ENCODE data around the gene NRAP. TPM values are rescaled to one million over a fixed set of nuclear protein-coding genes. Genes with fewer than 3 reads are reported as not detected.

The NRAP gene
- total and polyA plus RNA-seq, 2 of the 8 experiments (the other 6 are each of a cell fraction or from before 2014, with no cell fraction given) = not detected

- Histone ChIP-seq H3K4me3 (ENCODE audit: extremely low read depth in 1 of 4, insufficient read depth in 2 of 4, low read depth in 3 of 4, low read length in 4 of 4) (no peak overlapping the region), H4K8ac (ENCODE audit: extremely low read depth, insufficient read depth, low read length) (no peak overlapping the region), H3K79me1 (ENCODE audit: low read depth, low read length) (no peaks in the 10 kb centered on the region), H3K9ac (replicated peaks in 1 of 4; ENCODE audit: extremely low read depth in 1 of 4, low read depth in 3 of 4, low read length in 3 of 4) (no peak overlapping the region), H3K23me2 (ENCODE audit: low read depth, low read length) (peaks cover 3% of the 10 kb centered on the region; the same call in 1 of the 2 replicates), H2BK120ac (replicated peaks; ENCODE audit: low read depth, low read length) (no peak overlapping the region), H2BK20ac (ENCODE audit: low read length) (no peak overlapping the region), H2AFZ (ENCODE audit: low read length) (no peak overlapping the region), H3K27ac (ENCODE audit: low read depth, low read length) (no peak overlapping the region), H2BK15ac (ENCODE audit: low read length) (no peak overlapping the region), H2BK12ac (ENCODE audit: low read depth, low read length) (no peak overlapping the region), H3K4ac (replicated peaks; ENCODE audit: insufficient read length, low read depth, low read length) (no peak overlapping the region), H4K5ac (ENCODE audit: insufficient read length, low read depth, low read length) (no peak overlapping the region), H3K18ac (ENCODE audit: extremely low read depth, low read length) (no peak overlapping the region), H3K9me3 (ENCODE audit: insufficient read depth in 2 of 2, low read depth in 1 of 2, low read length in 1 of 2) (no peaks in the 10 kb centered on the region), H4K91ac (replicated peaks; ENCODE audit: insufficient read length, low read length) (no peak overlapping the region), H3K14ac (ENCODE audit: insufficient read length) (no peak overlapping the region), H3K4me2 (ENCODE audit: insufficient read depth in 1 of 2, low read depth in 2 of 2, low read length in 2 of 2) (no peak overlapping the region), H3K56ac (replicated peaks; ENCODE audit: insufficient read length, low read depth, low read length) (no peak overlapping the region), H2BK5ac (ENCODE audit: low read depth, low read length) (no peak overlapping the region), H3K4me1 (replicated peaks in 1 of 4; ENCODE audit: control insufficient read depth in 3 of 4, insufficient read depth in 4 of 4, low read length in 3 of 4) (peaks cover 2 to 24% (median 20%) of the 10 kb centered on the region in 4 experiments), H3K27me3 (replicated peaks in 1 of 4; ENCODE audit: control insufficient read depth in 3 of 4, extremely low read depth in 1 of 4, insufficient read depth in 3 of 4, low read length in 3 of 4) (peaks cover 0 to 9% (median under 1%) of the 10 kb centered on the region in 4 experiments; a peak in 3 of 7 replicates), H2AK5ac (ENCODE audit: low read depth, low read length) (no peak overlapping the region), H3K79me2 (ENCODE audit: control insufficient read depth in 1 of 2, insufficient read depth in 2 of 2, low read length in 2 of 2) (no peaks in the 10 kb centered on the region), H3K23ac (ENCODE audit: insufficient read length) (no peak overlapping the region), H4K20me1 (replicated peaks in 1 of 2; ENCODE audit: control insufficient read depth in 1 of 2, insufficient read depth in 2 of 2, low read length in 2 of 2) (no peaks in the 10 kb centered on the region), H3K36me3 (ENCODE audit: control insufficient read depth in 2 of 4, insufficient read depth in 4 of 4, low read length in 3 of 4) (no peaks in the 10 kb centered on the region)
- 100% methylated on average over 3 of the region's 3 CpGs; no CpG with 5 or more reads in 1 of the 2 experiments for WGBS, 2 experiments (ENCODE audit: extremely low coverage in 1 of 2, insufficient coverage in 1 of 2, insufficient read length in 1 of 2, insufficient replicate concordance in 2 of 2, low coverage in 1 of 2, low lambda C conversion rate in 2 of 2, missing lambda C conversion rate in 1 of 2)
- CTCF ChIA-PET (ENCODE audit: partially characterized antibody) = interaction anchor here (1.0 to 1.6 kb wide), 3 partner anchors 15 to 80 kb away, joined by 3 to 5 read pairs (median 4); no protein-coding TSS in a partner anchor
- no peak for FAIRE-seq
- no peak for DNase-seq (ENCODE audit: low read depth in 1 of 2, low spot score in 2 of 2)
- POLR2A ChIA-PET (ENCODE audit: partially characterized antibody) = no interaction called here
- TF ChIP-seq POLR2AphosphoS5 (IDR thresholded peaks at IDR 0.05; ENCODE audit: low read depth, low read length) (no peak), RXRA (IDR thresholded peaks at IDR 0.05; ENCODE audit: insufficient read depth, low read depth, low read length) (no peak), E2F6 (IDR thresholded peaks at IDR 0.05) (no peak), SIX5 (IDR thresholded peaks at IDR 0.05; ENCODE audit: low read depth, low read length) (no peak), SRF (IDR thresholded peaks at IDR 0.05; ENCODE audit: low read depth, low read length) (no peak), BACH1 (IDR thresholded peaks at IDR 0.05; ENCODE audit: low read length) (no peak), GABPA (IDR thresholded peaks at IDR 0.05; ENCODE audit: borderline replicate concordance, insufficient read depth, low read length) (no peak), HDAC6 (IDR thresholded peaks at IDR 0.05; ENCODE audit: low read depth, low read length) (no peak), ASH2L (IDR thresholded peaks at IDR 0.05; ENCODE audit: low read length) (no peak), SIN3A (conservative IDR thresholded peaks at IDR 0.05 in 1 of 2, IDR thresholded peaks at IDR 0.05 in 1 of 2; ENCODE audit: low read depth in 1 of 2, low read length in 2 of 2) (no peak), TEAD4 (IDR thresholded peaks at IDR 0.05; ENCODE audit: low read depth, low read length) (no peak), SAP30 (IDR thresholded peaks at IDR 0.05; ENCODE audit: insufficient read depth, insufficient replicate concordance, low read length) (no peak), CBX5 (IDR thresholded peaks at IDR 0.05; ENCODE audit: low read depth, low read length) (no peak), BRCA1 (IDR thresholded peaks at IDR 0.05; ENCODE audit: low read depth, low read length) (no peak)
These were observed 51.7 kb downstream of the NRAP start for GRCh38 chr10:113612154-113612553.
